ENCODE data around the gene INPP5K.
A peak's percentile ranks its signal among the peaks of the same experiment; 100 is the strongest.

The INPP5K gene

GRCh38 chr17:1471911-1472821 lies 44.2 kb downstream of the INPP5K start:
- in situ Hi-C loops (cut with HindIII; ENCODE audit: low pct_unique_long_range_greater_than_20kb, low sequenced_read_pairs) = no loop called here
- TF ChIP-seq JUND (IDR thresholded peaks at IDR 0.05; ENCODE audit: low read depth) = no peak
- no peak for DNase-seq (ENCODE audit: low read depth in 1 of 2, low spot score in 1 of 2)

- in situ Hi-C loops (cut with HindIII; ENCODE audit: low pct_unique_long_range_greater_than_20kb, low sequenced_read_pairs) = no loop called here
- no peak for TF ChIP-seq JUND (IDR thresholded peaks at IDR 0.05; ENCODE audit: low read depth)
- DNase-seq (ENCODE audit: low read depth in 1 of 2, low spot score in 1 of 2) = no peak
Observed at GRCh38 chr17:1471490-1471889, 44.9 kb downstream of the INPP5K start.

GRCh38 chr17:1470755-1471462 lies 45.5 kb downstream of the INPP5K start:
- in situ Hi-C loops (cut with HindIII; ENCODE audit: low pct_unique_long_range_greater_than_20kb, low sequenced_read_pairs) = no loop called here
- TF ChIP-seq JUND (IDR thresholded peaks at IDR 0.05; ENCODE audit: low read depth) = no peak

DNA sequence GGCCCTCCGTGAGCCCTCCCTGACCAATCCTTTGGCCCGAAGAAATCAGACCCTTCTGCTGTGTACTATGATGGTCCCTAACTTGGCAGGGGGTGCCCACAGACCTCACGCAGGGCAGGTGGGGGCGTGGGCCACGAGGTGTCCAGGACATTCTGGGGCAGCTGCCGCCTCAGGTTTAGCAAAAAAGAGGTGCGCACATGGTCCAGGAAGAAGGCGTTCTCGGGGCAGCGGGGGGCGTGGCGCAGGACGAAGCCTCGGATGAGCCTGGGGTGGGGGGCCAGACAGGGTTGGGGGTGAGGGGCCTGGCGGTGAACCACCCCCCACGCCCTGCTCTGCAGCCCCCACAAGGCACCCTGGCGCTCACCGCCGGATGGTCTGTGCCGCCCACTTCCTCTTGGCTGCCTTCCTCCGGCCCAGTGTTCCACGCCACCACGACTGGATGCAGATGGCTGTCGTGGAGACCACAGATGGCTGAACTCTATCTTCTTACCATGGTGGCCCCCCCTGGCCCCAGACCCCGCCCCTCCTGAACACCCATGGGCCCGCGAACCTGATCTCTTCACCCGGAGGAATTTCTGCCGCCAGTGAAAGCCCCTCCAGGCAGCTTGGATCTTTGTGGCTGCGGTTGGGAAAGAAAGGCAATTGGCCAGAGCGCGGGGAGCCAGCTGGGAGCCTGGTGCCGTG lies 46.2 kb downstream of the INPP5K start:
- in situ Hi-C loops (cut with HindIII; ENCODE audit: low pct_unique_long_range_greater_than_20kb, low sequenced_read_pairs) = no loop called here
- no peak for TF ChIP-seq JUND (IDR thresholded peaks at IDR 0.05; ENCODE audit: low read depth)
- no peak for DNase-seq (ENCODE audit: low read depth in 1 of 2, low spot score in 1 of 2)

More at GRCh38 chr17:1470755-1471462, 45.5 kb downstream of the INPP5K start:
- DNase-seq (ENCODE audit: low read depth in 1 of 2, low spot score in 1 of 2) = no peak

DNA sequence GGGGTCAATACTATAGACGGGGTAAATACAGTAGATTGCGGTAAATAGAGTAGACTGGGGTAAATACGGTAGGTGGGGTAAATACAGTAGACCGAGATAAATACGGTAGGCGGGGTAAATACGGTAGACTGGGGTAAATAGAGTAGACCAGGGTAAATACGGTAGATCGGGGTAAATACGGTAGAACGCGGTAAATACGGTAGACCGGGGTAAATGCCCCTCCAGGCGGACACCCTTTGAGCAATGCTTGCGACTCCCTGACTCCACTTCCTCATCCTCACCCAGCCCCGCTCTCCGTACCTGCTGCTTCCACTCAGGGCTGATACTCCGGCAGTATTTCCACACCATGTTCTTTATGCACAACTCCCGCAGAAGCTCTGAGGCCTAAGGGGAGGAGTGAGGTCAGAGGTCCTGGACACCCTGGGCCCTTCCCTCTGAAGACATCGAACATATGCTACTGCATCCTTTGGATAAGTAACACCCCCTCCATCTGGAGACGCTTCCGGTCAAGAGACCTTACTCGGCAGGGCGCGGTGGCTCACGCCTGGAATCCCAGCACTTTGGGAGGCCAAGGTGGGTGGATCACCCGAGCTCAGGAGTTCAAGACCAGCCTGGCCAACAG lies 47.1 kb downstream of the INPP5K start:
- in situ Hi-C loops (cut with HindIII; ENCODE audit: low pct_unique_long_range_greater_than_20kb, low sequenced_read_pairs) = no loop called here
- no peak for TF ChIP-seq JUND (IDR thresholded peaks at IDR 0.05; ENCODE audit: low read depth)
- DNase-seq (ENCODE audit: low read depth in 1 of 2, low spot score in 1 of 2) = peak in 1 of 2 experiments; percentile 65

DNA sequence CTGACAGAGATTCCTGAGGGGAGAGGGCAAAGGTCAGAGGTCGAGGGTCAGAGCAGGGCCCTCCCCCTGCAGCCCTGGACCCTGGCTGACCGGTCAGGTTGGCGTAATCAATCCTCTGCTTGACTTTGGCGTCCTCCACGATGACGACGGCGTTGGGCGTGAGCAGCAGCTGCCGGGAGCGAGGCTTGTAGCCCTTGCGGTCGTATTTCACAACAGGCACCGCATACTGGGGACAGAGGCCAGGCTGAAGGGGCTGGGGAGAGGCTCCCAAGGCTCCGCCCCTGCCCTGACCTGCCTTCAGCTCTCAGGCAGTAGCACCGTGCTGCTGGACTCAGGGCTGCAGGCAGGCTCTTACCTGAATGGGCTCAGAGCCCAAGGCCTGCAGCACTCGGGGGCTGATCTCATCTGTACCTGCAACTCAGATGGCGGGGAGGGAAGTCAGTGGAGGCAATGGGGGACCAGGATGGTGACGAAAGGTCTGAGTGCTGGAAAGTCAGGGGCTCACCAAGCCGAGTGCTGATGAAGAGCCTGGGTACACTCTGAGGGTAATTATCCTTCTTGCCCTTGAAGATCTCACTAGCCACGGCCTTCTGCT lies 48.4 kb downstream of the INPP5K start:
- in situ Hi-C loops (cut with HindIII; ENCODE audit: low pct_unique_long_range_greater_than_20kb, low sequenced_read_pairs) = no loop called here
- no peak for TF ChIP-seq JUND (IDR thresholded peaks at IDR 0.05; ENCODE audit: low read depth)
- DNase-seq (ENCODE audit: low read depth in 1 of 2, low spot score in 1 of 2) = no peak

- DNase-seq (ENCODE audit: low read depth in 1 of 2, low spot score in 1 of 2) = no peak
- in situ Hi-C loops (cut with HindIII; ENCODE audit: low pct_unique_long_range_greater_than_20kb, low sequenced_read_pairs) = no loop called here
- TF ChIP-seq JUND (IDR thresholded peaks at IDR 0.05; ENCODE audit: low read depth) = no peak
Observed at GRCh38 chr17:1467258-1467657, 49.2 kb downstream of the INPP5K start.

DNA sequence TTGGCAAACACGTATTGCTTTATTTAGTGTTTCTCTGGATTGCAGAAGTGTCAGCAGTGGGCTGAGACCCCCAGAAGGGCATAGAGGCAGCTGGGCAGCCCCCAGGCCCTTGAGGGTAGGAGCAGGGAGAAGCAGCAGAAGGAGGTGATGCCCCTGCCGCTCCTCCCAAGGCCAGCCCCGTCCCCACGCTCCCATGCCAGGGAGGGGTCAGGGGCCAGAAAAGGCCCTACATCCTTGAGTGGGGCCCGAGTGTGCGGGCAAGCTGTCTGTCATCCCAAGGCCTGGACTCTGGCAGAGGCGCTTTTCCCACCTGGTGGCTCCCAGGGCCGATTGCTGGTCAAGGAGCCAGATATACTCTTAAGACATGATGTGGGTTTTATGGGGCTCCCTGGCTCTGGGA lies 52.2 kb downstream of the INPP5K start:
- no peak for TF ChIP-seq JUND (IDR thresholded peaks at IDR 0.05; ENCODE audit: low read depth)
- in situ Hi-C loops (cut with HindIII; ENCODE audit: low pct_unique_long_range_greater_than_20kb, low sequenced_read_pairs) = no loop called here

GRCh38 chr17:1462164-1463112 lies 54.0 kb downstream of the INPP5K start:
- no peak for TF ChIP-seq JUND (IDR thresholded peaks at IDR 0.05; ENCODE audit: low read depth)
- in situ Hi-C loops (cut with HindIII; ENCODE audit: low pct_unique_long_range_greater_than_20kb, low sequenced_read_pairs) = no loop called here
- DNase-seq (ENCODE audit: low read depth in 1 of 2, low spot score in 1 of 2) = no peak

More for the DNA sequence above, 52.2 kb downstream of the INPP5K start:
- no peak for DNase-seq (ENCODE audit: low read depth in 1 of 2, low spot score in 1 of 2)

DNA sequence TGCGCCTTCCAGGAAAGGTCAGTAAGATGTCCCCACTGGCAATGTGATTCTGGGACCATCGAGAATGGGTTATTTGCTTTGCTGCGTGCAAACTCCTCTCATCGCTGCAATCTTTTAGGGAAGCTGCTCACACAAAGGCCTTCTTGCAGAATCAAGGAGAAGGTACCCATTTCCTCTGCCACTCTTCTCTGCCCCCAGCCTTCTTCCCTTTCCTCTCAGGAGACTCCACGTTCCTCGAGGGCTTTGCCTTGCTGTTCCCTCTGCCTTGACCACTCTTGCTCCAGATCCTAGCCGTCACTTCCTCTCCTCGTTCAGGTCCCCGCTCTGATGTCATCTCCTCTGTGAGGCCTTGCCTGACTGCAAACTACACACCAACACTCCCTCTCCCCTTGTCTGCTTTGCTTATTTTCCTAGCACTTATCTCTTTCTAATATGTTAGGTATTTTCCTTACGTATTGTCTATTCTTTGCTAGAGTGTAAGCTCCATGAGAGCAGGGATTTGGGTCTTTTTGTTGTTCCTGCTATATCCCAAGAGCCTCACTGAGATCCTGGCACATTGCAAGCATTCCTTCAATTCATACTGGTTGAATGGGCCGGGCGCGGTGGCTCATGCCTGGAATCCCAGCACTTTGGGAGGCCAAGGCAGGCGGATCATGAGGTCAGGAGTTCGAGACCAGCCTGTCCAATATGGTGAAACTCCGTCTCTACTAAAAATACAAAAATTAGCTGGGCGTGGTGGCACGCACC lies 55.0 kb downstream of the INPP5K start:
- DNase-seq (ENCODE audit: low read depth in 1 of 2, low spot score in 1 of 2) = no peak
- no peak for TF ChIP-seq JUND (IDR thresholded peaks at IDR 0.05; ENCODE audit: low read depth)
- in situ Hi-C loops (cut with HindIII; ENCODE audit: low pct_unique_long_range_greater_than_20kb, low sequenced_read_pairs) = no loop called here

Measured in T47D (cell line).